NT2/D1 (cell line): ENCODE data around the gene TMEM26.

Source experiments
- SUZ12 ChIP-seq: IDR thresholded peaks from 2 replicates; pipeline ENCODE4 v1.6.1; 2011; ENCODE audit not compliant: insufficient read length, insufficient read depth; ENCODE audit errors: extremely low read depth
- YY1 ChIP-seq: IDR thresholded peaks from 2 replicates; pipeline ENCODE4 v1.6.1; 2011; ENCODE audit not compliant: insufficient read length, insufficient read depth
- ZNF274 ChIP-seq: IDR thresholded peaks from 2 replicates; pipeline ENCODE4 v1.6.1; 2011; ENCODE audit warnings: mild to moderate bottlenecking, low read depth, low read length

DNA sequence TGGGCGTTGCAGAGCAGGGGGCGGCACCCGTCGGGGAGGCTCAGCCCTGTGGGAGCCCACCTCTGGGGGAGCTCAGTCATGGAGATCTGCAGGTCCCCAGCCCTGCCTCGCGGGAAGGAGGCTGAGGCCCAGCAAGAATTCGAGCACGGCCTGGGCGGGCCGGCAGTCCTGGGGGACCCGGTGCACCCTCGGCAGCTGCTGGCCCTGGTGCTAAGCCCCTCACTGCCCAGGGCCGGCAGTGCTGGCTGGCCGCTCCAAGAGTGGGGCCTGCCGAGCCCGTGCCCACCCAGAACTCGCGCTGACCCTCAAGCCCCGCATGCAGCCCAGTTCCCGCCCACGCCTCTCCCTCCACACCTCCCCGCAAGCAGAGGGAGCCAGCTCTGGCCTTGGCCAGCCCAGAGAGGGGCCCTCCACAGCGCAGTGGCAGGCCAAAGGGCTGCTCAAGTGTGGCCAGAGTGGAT, 76.2 kb downstream of the TMEM26 start:
- TF ChIP-seq YY1 (no peak), SUZ12 (no peak), ZNF274 (no peak)
